ENCODE measurements around the gene ATP2B2. TPM values are rescaled to one million over a fixed set of nuclear protein-coding genes. Genes with fewer than 3 reads are reported as not detected.

The ATP2B2 gene
- total RNA-seq, 2 donors from 2014 or later = 0.07 to 0.11 TPM

GRCh38 chr3:10444110-10444429 is 61.3 kb downstream of the ATP2B2 start:
- H3K27ac ChIP-seq = no peak overlapping the region
- no peaks in the 10 kb centered on the region for H3K4me1 ChIP-seq
- no peak for TF ChIP-seq CTCF (IDR thresholded peaks at IDR 0.05)
- no peaks in the 10 kb centered on the region for H3K27me3 ChIP-seq
- H3K9me3 ChIP-seq = no peaks in the 10 kb centered on the region
- no peak overlapping the region for H3K4me3 ChIP-seq
- intact Hi-C loops (cut with DNase I) = no loop called here
- no peak overlapping the region for H3K9ac ChIP-seq (ENCODE audit: low read depth in 2 of 2, low read length in 2 of 2)
- H3K36me3 ChIP-seq = no peaks in the 10 kb centered on the region
- no peak for DNase-seq

GRCh38 chr3:10443272-10444109 is 61.9 kb downstream of the ATP2B2 start:
- no peak overlapping the region for H3K27ac ChIP-seq
- intact Hi-C loops (cut with DNase I) = no loop called here
- TF ChIP-seq CTCF (IDR thresholded peaks at IDR 0.05) = no peak
- H3K27me3 ChIP-seq = no peaks in the 10 kb centered on the region
- H3K9ac ChIP-seq (ENCODE audit: low read depth in 2 of 2, low read length in 2 of 2) = no peak overlapping the region
- H3K9me3 ChIP-seq = no peaks in the 10 kb centered on the region
- no peak overlapping the region for H3K4me3 ChIP-seq
- DNase-seq = no peak
- no peaks in the 10 kb centered on the region for H3K4me1 ChIP-seq
- H3K36me3 ChIP-seq = no peaks in the 10 kb centered on the region

GRCh38 chr3:10442151-10442795 is 63.1 kb downstream of the ATP2B2 start:
- no peak overlapping the region for H3K4me3 ChIP-seq
- H3K9ac ChIP-seq (ENCODE audit: low read depth in 2 of 2, low read length in 2 of 2) = no peak overlapping the region
- no peaks in the 10 kb centered on the region for H3K9me3 ChIP-seq
- TF ChIP-seq CTCF (IDR thresholded peaks at IDR 0.05) = no peak
- H3K4me1 ChIP-seq = no peaks in the 10 kb centered on the region
- H3K36me3 ChIP-seq = no peaks in the 10 kb centered on the region
- no peak overlapping the region for H3K27ac ChIP-seq
- intact Hi-C loops (cut with DNase I) = no loop called here
- H3K27me3 ChIP-seq = no peaks in the 10 kb centered on the region
- no peak for DNase-seq

GRCh38 chr3:10440684-10441083 is 64.7 kb downstream of the ATP2B2 start:
- no peak overlapping the region for H3K9ac ChIP-seq (ENCODE audit: low read depth in 2 of 2, low read length in 2 of 2)
- DNase-seq = no peak
- H3K4me3 ChIP-seq = no peak overlapping the region
- no peak for TF ChIP-seq CTCF (IDR thresholded peaks at IDR 0.05)
- no peaks in the 10 kb centered on the region for H3K9me3 ChIP-seq
- intact Hi-C loops (cut with DNase I) = no loop called here
- H3K27me3 ChIP-seq = no peaks in the 10 kb centered on the region
- no peaks in the 10 kb centered on the region for H3K4me1 ChIP-seq
- H3K27ac ChIP-seq = no peak overlapping the region
- H3K36me3 ChIP-seq = no peaks in the 10 kb centered on the region

- no peak overlapping the region for H3K4me3 ChIP-seq
- no peaks in the 10 kb centered on the region for H3K36me3 ChIP-seq
- no peak overlapping the region for H3K27ac ChIP-seq
- no peaks in the 10 kb centered on the region for H3K4me1 ChIP-seq
- intact Hi-C loops (cut with DNase I) = no loop called here
- no peak for DNase-seq
- no peaks in the 10 kb centered on the region for H3K9me3 ChIP-seq
- no peak overlapping the region for H3K9ac ChIP-seq (ENCODE audit: low read depth in 2 of 2, low read length in 2 of 2)
- no peaks in the 10 kb centered on the region for H3K27me3 ChIP-seq
- TF ChIP-seq CTCF (IDR thresholded peaks at IDR 0.05) = no peak
Measured at GRCh38 chr3:10438902-10439610, 66.3 kb downstream of the ATP2B2 start.
